Measurements from ENCODE around the gene KLHL24. TPM values are rescaled to one million over a fixed set of nuclear protein-coding genes. Genes with fewer than 3 reads are reported as not detected.
A peak's percentile ranks its signal among the peaks of the same experiment; 100 is the strongest.
"Not testable (repeated sequence)": the region's sequence is repeated elsewhere in the genome, so short reads cannot be mapped to it uniquely, and the experiment has no call there.

KLHL24 gene
- total RNA-seq, 2 donors from 2014 or later: 135 to 210 TPM

- Histone ChIP-seq H3K27me3 (no peaks in the 10 kb centered on the region), H3K9me3 (peaks cover 0 to 8% of the 10 kb centered on the region in 2 donors), H3K4me1 (no peaks in the 10 kb centered on the region), H3K36me3 (no peaks in the 10 kb centered on the region), H3K27ac (no peak overlapping the region), H3K4me3 (no peak overlapping the region)
- no peak for DNase-seq (ENCODE audit: low spot score)
- TF ChIP-seq CTCF (IDR thresholded peaks at IDR 0.05): no peak
Observed at GRCh38 chr3:183592821-183593220, 42.6 kb upstream of the KLHL24 start.

- H3K4me3 ChIP-seq: no peak overlapping the region
- H3K27ac ChIP-seq: no peak overlapping the region
- H3K4me1 ChIP-seq: no peaks in the 10 kb centered on the region
- no peak for TF ChIP-seq CTCF (IDR thresholded peaks at IDR 0.05)
- H3K9me3 ChIP-seq: peaks cover 0 to 21% of the 10 kb centered on the region in 2 donors
- DNase-seq (ENCODE audit: low spot score): no peak
- H3K27me3 ChIP-seq: no peaks in the 10 kb centered on the region
- no peaks in the 10 kb centered on the region for H3K36me3 ChIP-seq
Observed at GRCh38 chr3:183594636-183595035, 40.8 kb upstream of the KLHL24 start.

- TF ChIP-seq CTCF (IDR thresholded peaks at IDR 0.05): no peak
- H3K27me3 ChIP-seq: no peaks in the 10 kb centered on the region
- no peaks in the 10 kb centered on the region for H3K4me1 ChIP-seq
- no peaks in the 10 kb centered on the region for H3K36me3 ChIP-seq
- H3K27ac ChIP-seq: no peak overlapping the region
- DNase-seq (ENCODE audit: low spot score): no peak
- H3K9me3 ChIP-seq: peaks cover 0 to 21% of the 10 kb centered on the region in 2 donors
- no peak overlapping the region for H3K4me3 ChIP-seq
Observed at GRCh38 chr3:183597959-183598358, 37.5 kb upstream of the KLHL24 start.

- H3K27me3 ChIP-seq; H3K27ac ChIP-seq; H3K36me3 ChIP-seq; H3K4me1 ChIP-seq; DNase-seq (ENCODE audit: low spot score); H3K9me3 ChIP-seq; H3K4me3 ChIP-seq: not testable (repeated sequence)
Observed at GRCh38 chr3:183611326-183611725, 24.1 kb upstream of the KLHL24 start.

GRCh38 chr3:183613366-183614285 is 21.8 kb upstream of the KLHL24 start:
- H3K4me1 ChIP-seq: no peaks in the 10 kb centered on the region
- DNase-seq (ENCODE audit: low spot score): no peak
- no peak overlapping the region for H3K4me3 ChIP-seq
- no peaks in the 10 kb centered on the region for H3K27me3 ChIP-seq
- H3K27ac ChIP-seq: peak overlapping the region in 1 of 2 donors; percentile 42
- no peaks in the 10 kb centered on the region for H3K9me3 ChIP-seq
- no peaks in the 10 kb centered on the region for H3K36me3 ChIP-seq
- TF ChIP-seq CTCF (IDR thresholded peaks at IDR 0.05): no peak

- Histone ChIP-seq H3K27ac (no peak overlapping the region), H3K27me3 (no peaks in the 10 kb centered on the region)
- no peak for DNase-seq (ENCODE audit: low spot score)
Observed at GRCh38 chr3:183618542-183618941, 16.9 kb upstream of the KLHL24 start.

More at GRCh38 chr3:183618542-183618941, 16.9 kb upstream of the KLHL24 start:
- Histone ChIP-seq H3K4me3 (no peak overlapping the region), H3K4me1 (no peaks in the 10 kb centered on the region), H3K36me3 (no peaks in the 10 kb centered on the region), H3K9me3 (no peaks in the 10 kb centered on the region)
- no peak for TF ChIP-seq CTCF (IDR thresholded peaks at IDR 0.05)
